HCT116 (cell line): ENCODE results near the gene OPHN1. TPM values are rescaled to one million over a fixed set of nuclear protein-coding genes. Genes with fewer than 3 reads are reported as not detected.

Experiments
- ATAC-seq: fragments of 200-7000 bp; cut with Tn5 transposase; 2 replicates; pipeline ENCODE4 v1.9.1; 2020; ENCODE audit warnings: mild to moderate bottlenecking, moderate library complexity
- BruUV-seq: library from RNA; stranded (reverse); fragments of 400-500 nt; replicated peaks from 2 replicates; lab custom pipeline; 2021; lab: Mats Ljungman, UMichigan
- CTCF ChIA-PET: fragments of 300-600 bp; sonication (Branson Sonifier 250); formaldehyde crosslinking; loops from one replicate; lab custom pipeline; 2021; ENCODE audit warnings: antibody characterized with exemption; lab: Charles Lee
- POLR2A ChIA-PET: fragments of 300-600, 350-600 bp; sonication (Branson Sonifier 250); formaldehyde crosslinking; loops from one replicate; lab custom pipeline; 2021; ENCODE audit warnings: antibody characterized with exemption; lab: Charles Lee
- RAD21 ChIA-PET, 2 experiments: fragments of 300-600 bp; sonication (Branson Sonifier 250); formaldehyde crosslinking; loops; one replicate each; lab custom pipeline; 2023; ENCODE audit warnings: low total read pairs in 2 of 2; ENCODE audit not compliant: uncharacterized antibody in 2 of 2, unreplicated experiment in 2 of 2, low non-redundant PET in 1 of 2; lab: Charles Lee
- DNase-seq: peaks from one replicate; pipeline ENCODE4 v3.0.0-alpha.2; 2010; ENCODE audit warnings: low read depth, low spot score
- H2AFZ ChIP-seq: fragments of 200-600 bp; shearing (Covaris generic), sonication (generic); 2 replicates; pipeline ENCODE4 v1.6.1; 2017; ENCODE audit warnings: low read depth, mixed run types, mixed read lengths, antibody characterized with exemption, low read length; ENCODE audit not compliant: poor library complexity, severe bottlenecking
- H3K27ac ChIP-seq: 2 replicates; pipeline ENCODE4 v1.5.1; 2012; ENCODE audit warnings: low read depth, low read length
- H3K27me3 ChIP-seq: fragments of 200-600 bp; sonication (generic); 2 replicates; pipeline ENCODE4 v1.6.1; 2016; ENCODE audit warnings: mixed run types, low read length, mixed read lengths; ENCODE audit not compliant: insufficient read depth
- H3K36me3 ChIP-seq, 2 experiments: fragments of 200-500 bp in 1 of 2; fragments of 200-600 bp in 1 of 2; sonication (Bioruptor generic) in 1 of 2; sonication (generic) in 1 of 2; 2 replicates each; pipeline versions ENCODE4 v1.5.1 to v1.6.1; 2014 to 2016; ENCODE audit warnings: low read length in 2 of 2, inconsistent platforms in 1 of 2, mixed read lengths in 1 of 2, mixed run types in 1 of 2; ENCODE audit not compliant: insufficient read depth in 2 of 2, control insufficient read depth in 1 of 2
- H3K4me1 ChIP-seq, 2 experiments: fragments of 200-600 bp in 1 of 2; sonication (generic) in 1 of 2; 2 replicates each; pipeline versions ENCODE4 v1.5.1 to v1.6.1; 2012 to 2017; ENCODE audit warnings: low read length in 2 of 2, inconsistent platforms in 1 of 2, mild to moderate bottlenecking in 1 of 2, mixed read lengths in 1 of 2, mixed run types in 1 of 2, moderate library complexity in 1 of 2; ENCODE audit not compliant: insufficient read depth in 2 of 2, control insufficient read depth in 1 of 2
- H3K4me2 ChIP-seq: fragments of 200-600 bp; sonication (generic); 2 replicates; pipeline ENCODE4 v1.6.1; 2017; ENCODE audit warnings: mixed run types, low read length, mixed read lengths
- H3K4me3 ChIP-seq, 2 experiments: fragments of 200-600 bp in 1 of 2; sonication (generic) in 1 of 2; replicated peaks in 1 of 2; 2 replicates each; pipeline ENCODE4 v1.5.1; 2011 to 2016; ENCODE audit warnings: low read length in 2 of 2, control low read depth in 1 of 2, low read depth in 1 of 2, mild to moderate bottlenecking in 1 of 2, mixed read lengths in 1 of 2, mixed run types in 1 of 2
- H3K79me2 ChIP-seq: fragments of 200-600 bp; sonication (generic); 2 replicates; pipeline ENCODE4 v1.6.1; 2017; ENCODE audit warnings: mild to moderate bottlenecking, mixed run types, low read length, moderate library complexity, mixed read lengths; ENCODE audit not compliant: insufficient read depth
- H3K9ac ChIP-seq: fragments of 200-600 bp; sonication (generic); 2 replicates; pipeline ENCODE4 v1.6.1; 2016; ENCODE audit warnings: low read length, mixed read lengths
- H3K9me2 ChIP-seq: fragments of 200-600 bp; sonication (generic), shearing (Covaris generic); 2 replicates; pipeline ENCODE4 v1.6.1; 2017; ENCODE audit warnings: mixed run types, mild to moderate bottlenecking, moderate library complexity; ENCODE audit not compliant: insufficient read depth
- H3K9me3 ChIP-seq, 2 experiments: fragments of 200-500 bp in 1 of 2; fragments of 200-600 bp in 1 of 2; sonication (Bioruptor generic) in 1 of 2; sonication (generic) in 1 of 2; 2 replicates each; pipeline ENCODE4 v1.6.1; 2014 to 2017; ENCODE audit warnings: low read length in 2 of 2, mixed read lengths in 2 of 2, inconsistent platforms in 1 of 2, low read depth in 1 of 2, mild to moderate bottlenecking in 1 of 2, mixed run types in 1 of 2, moderate library complexity in 1 of 2; ENCODE audit not compliant: control insufficient read depth in 1 of 2, insufficient read depth in 1 of 2
- H4K20me1 ChIP-seq: fragments of 200-600 bp; sonication (generic), shearing (Covaris generic); 2 replicates; pipeline ENCODE4 v1.6.1; 2017; ENCODE audit warnings: mixed run types, mild to moderate bottlenecking, moderate library complexity; ENCODE audit not compliant: insufficient read depth
- EGR1 ChIP-seq: IDR thresholded peaks from 2 replicates; pipeline ENCODE4 v1.6.1; 2012; ENCODE audit warnings: low read depth
- ELF1 ChIP-seq: IDR thresholded peaks from 2 replicates; pipeline ENCODE4 v1.6.1; 2012; ENCODE audit warnings: low read depth, borderline replicate concordance
- EZH2phosphoT487 ChIP-seq: fragments of 200-600 bp; IDR thresholded peaks from 2 replicates; pipeline ENCODE4 v1.6.1; 2018; ENCODE audit warnings: antibody characterized with exemption, borderline replicate concordance
- JUND ChIP-seq: IDR thresholded peaks from 2 replicates; pipeline ENCODE4 v1.6.1; 2012
- POLR2A ChIP-seq: IDR thresholded peaks from 2 replicates; pipeline ENCODE4 v1.7.0; 2011; ENCODE audit warnings: borderline replicate concordance; ENCODE audit not compliant: insufficient read depth, insufficient read length; ENCODE audit errors: extremely low read depth
- POLR2AphosphoS5 ChIP-seq: IDR thresholded peaks from 2 replicates; pipeline ENCODE4 v1.6.1; 2011; ENCODE audit warnings: mild to moderate bottlenecking, low read depth, low read length, moderate library complexity
- REST ChIP-seq: IDR thresholded peaks from 2 replicates; pipeline ENCODE4 v1.6.1; 2012; ENCODE audit warnings: low read depth
- SIN3A ChIP-seq: IDR thresholded peaks from 2 replicates; pipeline ENCODE4 v1.6.1; 2012; ENCODE audit warnings: low read depth
- SRF ChIP-seq: IDR thresholded peaks from 2 replicates; pipeline ENCODE4 v1.6.1; 2012; ENCODE audit warnings: low read depth
- TCF7L2 ChIP-seq: IDR thresholded peaks from 2 replicates; pipeline ENCODE4 v1.7.0; 2011; ENCODE audit warnings: borderline replicate concordance, inconsistent platforms; ENCODE audit not compliant: insufficient read depth, insufficient read length; ENCODE audit errors: extremely low read depth
- YY1 ChIP-seq: IDR thresholded peaks from 2 replicates; pipeline ENCODE4 v1.6.1; 2011; ENCODE audit warnings: low read length, low read depth, moderate library complexity, mild to moderate bottlenecking; ENCODE audit not compliant: insufficient replicate concordance; ENCODE audit errors: extremely low read depth
- ZFX ChIP-seq: fragments of 450-650 bp; IDR thresholded peaks from 2 replicates; pipeline ENCODE4 v1.6.1; 2017
- intact Hi-C: fragments of 100-400 bp; cut with micrococcal nuclease; formaldehyde crosslinking; loops from 2 replicates; pipeline ENCODE4 v1.10.0; 2022
- total RNA-seq: library from RNA; stranded (reverse); gene quantifications from one replicate; pipeline ENCODE4 v1.2.1, GENCODE V29; 2021; ENCODE audit not compliant: unreplicated experiment
- TF ChIP-seq, protein P1 (sequence below), 3 experiments: fragments of 200-600 bp in 1 of 3; sonication (generic) in 1 of 3; IDR thresholded peaks in 2 of 3; conservative IDR thresholded peaks in 1 of 3; 2 replicates each; pipeline ENCODE4 v1.5.1; 2012 to 2017; ENCODE audit warnings: low read depth in 2 of 3, low read length in 2 of 3, antibody characterized with exemption in 1 of 3, borderline replicate concordance in 1 of 3, control low read depth in 1 of 3, mild to moderate bottlenecking in 1 of 3, mixed read lengths in 1 of 3, mixed run types in 1 of 3, moderate library complexity in 1 of 3; ENCODE audit not compliant: insufficient read depth in 1 of 3
- TF ChIP-seq, protein P2 (sequence below): IDR thresholded peaks from 2 replicates; pipeline ENCODE4 v1.6.1; 2011; ENCODE audit warnings: mild to moderate bottlenecking, low read length, moderate library complexity; ENCODE audit not compliant: insufficient replicate concordance; ENCODE audit errors: extremely low read depth

The OPHN1 gene
- total RNA-seq, 1 experiment from 2014 or later = 2.9 TPM

DNA sequence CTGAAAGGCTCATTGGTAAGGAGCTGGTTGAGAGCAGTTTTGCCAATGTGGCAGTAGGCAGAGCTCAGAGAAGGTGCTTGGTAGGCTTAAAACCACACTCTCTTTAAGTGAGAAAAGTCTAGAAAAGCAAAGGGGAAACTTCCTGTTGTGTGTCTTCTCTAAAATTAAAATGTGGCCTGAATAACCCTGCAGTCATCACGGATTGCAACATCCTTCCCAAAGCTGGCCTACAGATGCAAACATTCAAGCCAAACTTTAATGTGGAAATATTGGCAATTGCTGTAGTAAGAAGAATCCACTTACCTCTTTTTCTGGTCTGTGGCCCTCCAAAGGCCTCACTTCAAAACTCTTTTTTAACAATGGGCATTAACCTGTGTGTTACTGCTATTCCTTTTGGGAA, 348.5 kb downstream of the OPHN1 start:
- POLR2A ChIA-PET = no interaction called here
- no peaks in the 10 kb centered on the region for H3K9me2 ChIP-seq

More for the DNA sequence above, 348.5 kb downstream of the OPHN1 start:
- DNase-seq = no peak
- no peaks in the 10 kb centered on the region for H3K36me3 ChIP-seq
- H3K4me2 ChIP-seq = no peak overlapping the region
- H3K9ac ChIP-seq = no peak overlapping the region
- no peaks in the 10 kb centered on the region for H3K4me1 ChIP-seq
- H4K20me1 ChIP-seq = no peaks in the 10 kb centered on the region
- intact Hi-C loops = no loop called here
- no peak overlapping the region for H3K4me3 ChIP-seq
- no peak overlapping the region for H3K27ac ChIP-seq
- ChIA-PET RAD21 (no interaction called here), CTCF (no interaction called here)
- H2AFZ ChIP-seq = no peak overlapping the region
- H3K27me3 ChIP-seq = no peaks in the 10 kb centered on the region
- no peak for ATAC-seq
- no TSS peak for BruUV-seq
- H3K79me2 ChIP-seq = no peaks in the 10 kb centered on the region
- H3K9me3 ChIP-seq = no peaks in the 10 kb centered on the region
- TF ChIP-seq REST (no peak), SIN3A (no peak), EGR1 (no peak), YY1 (no peak), EZH2phosphoT487 (no peak), POLR2AphosphoS5 (no peak), TCF7L2 (no peak), ELF1 (no peak), ZFX (no peak), JUND (no peak), POLR2A (no peak), SRF (no peak)
- TF ChIP-seq, protein P1, sequence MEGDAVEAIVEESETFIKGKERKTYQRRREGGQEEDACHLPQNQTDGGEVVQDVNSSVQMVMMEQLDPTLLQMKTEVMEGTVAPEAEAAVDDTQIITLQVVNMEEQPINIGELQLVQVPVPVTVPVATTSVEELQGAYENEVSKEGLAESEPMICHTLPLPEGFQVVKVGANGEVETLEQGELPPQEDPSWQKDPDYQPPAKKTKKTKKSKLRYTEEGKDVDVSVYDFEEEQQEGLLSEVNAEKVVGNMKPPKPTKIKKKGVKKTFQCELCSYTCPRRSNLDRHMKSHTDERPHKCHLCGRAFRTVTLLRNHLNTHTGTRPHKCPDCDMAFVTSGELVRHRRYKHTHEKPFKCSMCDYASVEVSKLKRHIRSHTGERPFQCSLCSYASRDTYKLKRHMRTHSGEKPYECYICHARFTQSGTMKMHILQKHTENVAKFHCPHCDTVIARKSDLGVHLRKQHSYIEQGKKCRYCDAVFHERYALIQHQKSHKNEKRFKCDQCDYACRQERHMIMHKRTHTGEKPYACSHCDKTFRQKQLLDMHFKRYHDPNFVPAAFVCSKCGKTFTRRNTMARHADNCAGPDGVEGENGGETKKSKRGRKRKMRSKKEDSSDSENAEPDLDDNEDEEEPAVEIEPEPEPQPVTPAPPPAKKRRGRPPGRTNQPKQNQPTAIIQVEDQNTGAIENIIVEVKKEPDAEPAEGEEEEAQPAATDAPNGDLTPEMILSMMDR (IDR thresholded peaks at IDR 0.05 in 2 of 3, conservative IDR thresholded peaks at IDR 0.05 in 1 of 3; ENCODE audit: borderline replicate concordance in 1 of 3, insufficient read depth in 1 of 3, low read depth in 2 of 3, low read length in 2 of 3) = no peak
- TF ChIP-seq, protein P2, sequence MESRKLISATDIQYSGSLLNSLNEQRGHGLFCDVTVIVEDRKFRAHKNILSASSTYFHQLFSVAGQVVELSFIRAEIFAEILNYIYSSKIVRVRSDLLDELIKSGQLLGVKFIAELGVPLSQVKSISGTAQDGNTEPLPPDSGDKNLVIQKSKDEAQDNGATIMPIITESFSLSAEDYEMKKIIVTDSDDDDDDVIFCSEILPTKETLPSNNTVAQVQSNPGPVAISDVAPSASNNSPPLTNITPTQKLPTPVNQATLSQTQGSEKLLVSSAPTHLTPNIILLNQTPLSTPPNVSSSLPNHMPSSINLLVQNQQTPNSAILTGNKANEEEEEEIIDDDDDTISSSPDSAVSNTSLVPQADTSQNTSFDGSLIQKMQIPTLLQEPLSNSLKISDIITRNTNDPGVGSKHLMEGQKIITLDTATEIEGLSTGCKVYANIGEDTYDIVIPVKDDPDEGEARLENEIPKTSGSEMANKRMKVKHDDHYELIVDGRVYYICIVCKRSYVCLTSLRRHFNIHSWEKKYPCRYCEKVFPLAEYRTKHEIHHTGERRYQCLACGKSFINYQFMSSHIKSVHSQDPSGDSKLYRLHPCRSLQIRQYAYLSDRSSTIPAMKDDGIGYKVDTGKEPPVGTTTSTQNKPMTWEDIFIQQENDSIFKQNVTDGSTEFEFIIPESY = no peak
